Measurements from ENCODE around the gene SP1. TPM values are rescaled to one million over a fixed set of nuclear protein-coding genes. Genes with fewer than 3 reads are reported as not detected.
A peak's percentile ranks its signal among the peaks of the same experiment; 100 is the strongest.

Gene SP1
- total and polyA plus RNA-seq, 2 donors (not counting 1 experiment from before 2014, with no cell fraction given): 26.0 to 129 TPM

DNA sequence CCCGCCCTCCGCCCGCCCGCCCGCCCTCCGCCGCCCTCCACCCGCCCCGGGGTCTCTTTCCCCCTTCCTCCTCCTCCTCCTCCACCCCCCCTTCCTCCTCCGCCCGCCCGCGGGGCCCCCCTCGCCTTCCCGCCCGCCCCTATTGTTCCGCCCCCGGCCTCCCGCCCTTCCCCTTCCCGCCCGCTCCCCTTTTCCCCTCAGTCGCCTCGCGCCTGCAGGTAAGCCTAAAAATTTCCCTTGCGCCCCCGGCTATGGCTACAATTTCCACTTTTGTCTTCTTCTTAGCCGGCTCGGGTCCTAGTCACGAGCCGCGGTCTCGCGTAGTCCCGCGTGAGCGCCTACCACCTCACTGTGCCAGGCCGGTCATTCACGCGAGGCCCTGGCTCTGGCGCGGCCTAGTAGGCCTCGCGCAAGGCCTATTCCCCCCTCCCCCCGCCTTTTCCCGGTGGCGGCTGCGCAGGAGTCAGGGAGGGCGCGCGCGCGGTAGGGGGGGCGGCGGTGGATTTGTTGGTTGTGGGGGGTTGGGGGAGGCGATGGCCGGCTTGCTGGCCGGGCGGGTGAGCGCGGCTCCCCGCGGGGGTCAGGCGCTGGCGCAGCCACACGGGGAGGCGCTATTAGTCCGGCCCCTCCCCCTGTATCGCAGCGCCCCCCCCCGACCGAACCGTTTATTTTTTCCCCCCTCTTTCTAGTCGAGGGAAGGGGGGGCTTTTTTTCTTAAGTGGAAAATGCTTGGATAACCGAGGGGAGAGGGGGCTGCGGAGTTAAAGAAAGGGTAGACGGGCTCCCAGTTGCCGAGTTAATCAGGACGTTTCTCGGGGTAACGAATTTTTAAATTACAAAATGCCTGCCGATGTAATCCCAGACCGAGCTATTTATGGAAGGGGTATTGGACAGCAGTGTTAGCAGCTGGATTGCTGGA is 72.4 kb downstream of the SP1 start:
- CTCF ChIA-PET: interaction anchor here (0.7 to 1.7 kb wide), 4 partner anchors 12 to 237 kb away, joined by 3 to 5 read pairs (median 3); partner anchors contain the start of genes AAAS and SP1

More for the DNA sequence above, 72.4 kb downstream of the SP1 start:
- peaks cover 15 to 36% of the 10 kb centered on the region in 2 experiments for H3K36me3 ChIP-seq (replicated peaks in 1 of 2; ENCODE audit: control extremely low read depth in 1 of 2, control insufficient read depth in 1 of 2, extremely low read depth in 1 of 2, insufficient read depth in 2 of 2, low read length in 1 of 2)
- H3K9me3 Mint-ChIP-seq (ENCODE audit: insufficient read depth): no peaks in the 10 kb centered on the region
- peak overlapping the region; percentile 10 for H2AFZ ChIP-seq (ENCODE audit: insufficient read depth, low read depth, low read length, poor library complexity, severe bottlenecking)
- peaks cover 15 to 20% of the 10 kb centered on the region in 2 donors for H3K4me1 ChIP-seq (ENCODE audit: control insufficient read depth in 2 of 2, insufficient read depth in 2 of 2, low read length in 2 of 2)
- peak overlapping the region; percentile 99 for H3K27ac Mint-ChIP-seq
- peaks cover 58% of the 10 kb centered on the region for H3K79me2 ChIP-seq (ENCODE audit: control insufficient read depth, insufficient read depth, low read length)
- no peaks in the 10 kb centered on the region for H3K9me3 ChIP-seq (ENCODE audit: control extremely low read depth in 1 of 3, control insufficient read depth in 2 of 3, insufficient read depth in 1 of 3, low read length in 2 of 3)
- peak overlapping the region; percentile 97 for H3K9ac ChIP-seq (ENCODE audit: low read length)
- H4K20me1 ChIP-seq (ENCODE audit: control insufficient read depth, insufficient read depth, low read length, poor library complexity, severe bottlenecking): peaks cover 56% of the 10 kb centered on the region
- intact Hi-C loops (cut with micrococcal nuclease): loop anchor here (1.0 to 5.0 kb wide), 7 partner anchors 40 to 275 kb away; partner anchors contain the start of genes AAAS, CALCOCO1, CSAD and MYG1
- no peaks in the 10 kb centered on the region for H3K27me3 ChIP-seq (replicated peaks in 1 of 4; ENCODE audit: control extremely low read depth in 1 of 4, control insufficient read depth in 3 of 4, insufficient read depth in 4 of 4, low read length in 3 of 4)
- DNase-seq (peak; percentile 92), ATAC-seq (ENCODE audit: low read depth) (peak; percentile 36)
- peaks cover 27% of the 10 kb centered on the region for H3K4me1 Mint-ChIP-seq
- peak overlapping the region; percentile 90 to 94 for H3K27ac ChIP-seq (ENCODE audit: low read length in 2 of 2)
- no peaks in the 10 kb centered on the region for H3K27me3 Mint-ChIP-seq
- peak overlapping the region; percentile 78 for H3K4me2 ChIP-seq (replicated peaks; ENCODE audit: low read depth, low read length, poor library complexity, severe bottlenecking)
- H3K4me3 ChIP-seq (ENCODE audit: control extremely low read depth in 1 of 5, extremely low read depth in 1 of 5, insufficient read depth in 1 of 5, low read depth in 2 of 5, low read length in 4 of 5): peak overlapping the region; percentile 67 to 92 (median 85)
- peak overlapping the region; percentile 97 for H3K4me3 Mint-ChIP-seq
- peak; percentile 58 for TF ChIP-seq CTCF (IDR thresholded peaks at IDR 0.05)
- TF ChIP-seq EZH2 (IDR thresholded peaks at IDR 0.05; ENCODE audit: borderline replicate concordance, insufficient read depth, low read depth, low read length, poor library complexity, severe bottlenecking): no peak
- WGBS (ENCODE audit: insufficient coverage): under 1% methylated on average over 27 of the region's 82 CpGs
- POLR2A ChIA-PET: interaction anchor here (0.7 to 1.6 kb wide), 6 partner anchors 11 to 1361 kb away, joined by 3 to 7 read pairs (median 4); partner anchors contain the start of genes COPZ1 and PRR13
